HepG2 (cell line): ENCODE data around the gene RTCA. TPM values are rescaled to one million over a fixed set of nuclear protein-coding genes. Genes with fewer than 3 reads are reported as not detected.

ENCODE experiments used
- ATAC-seq: fragments of 200-7000 bp; cut with Tn5 transposase; 3 replicates; pipeline ENCODE4 v1.9.1; 2020; ENCODE audit warnings: mild to moderate bottlenecking, moderate library complexity
- BruUV-seq: library from RNA; stranded (reverse); fragments of 400-500 nt; replicated peaks from 2 replicates; lab custom pipeline; 2021; lab: Mats Ljungman, UMichigan
- CTCF ChIA-PET: fragments of 300-600 bp; formaldehyde crosslinking; extraction: SDS; loops from one replicate; lab custom pipeline; 2021; ENCODE audit warnings: low total read pairs, inconsistent platforms, low intra/inter-chr PET ratio; lab: Yijun Ruan, JAX
- POLR2A ChIA-PET: fragments of 350-600 bp; sonication (Branson Sonifier 250); formaldehyde crosslinking; loops from one replicate; lab custom pipeline; 2020; ENCODE audit warnings: antibody characterized with exemption, inconsistent platforms; lab: Yijun Ruan, JAX
- DNase-seq: peaks from one replicate; pipeline ENCODE4 v3.0.0-alpha.2; 2015; ENCODE audit warnings: low spot score
- FAIRE-seq: peaks from 3 replicates; lab custom pipeline; 2011; peaks lifted over from hg19 to GRCh38; lab: Jason Lieb, UNC
- H2AFZ ChIP-seq: one replicate; pipeline ENCODE4 v1.6.1; 2011; ENCODE audit warnings: low read length, inconsistent platforms
- H3K27ac ChIP-seq: fragments of 300-600 bp; 3 replicates; pipeline ENCODE4 v1.8.0; 2011; ENCODE audit warnings: mixed run types, mild to moderate bottlenecking, mixed read lengths, low read length, inconsistent platforms; ENCODE audit not compliant: insufficient read depth; ENCODE audit errors: extremely low read length
- H3K27me3 ChIP-seq, 2 experiments: fragments of 200-600 bp in 1 of 2; 2 replicates in 1 of 2; 3 replicates in 1 of 2; pipeline versions ENCODE4 v1.6.0 to v1.8.0; 2011; ENCODE audit warnings: low read length in 2 of 2, mild to moderate bottlenecking in 2 of 2, moderate library complexity in 2 of 2, inconsistent platforms in 1 of 2; ENCODE audit not compliant: insufficient read depth in 2 of 2, control insufficient read depth in 1 of 2
- H3K36me3 ChIP-seq, 2 experiments: fragments of 200-600 bp in 1 of 2; replicated peaks in 1 of 2; 2 replicates in 1 of 2; 3 replicates in 1 of 2; pipeline versions ENCODE4 v1.5.1 to v1.8.0; 2011; ENCODE audit warnings: low read length in 2 of 2, inconsistent platforms in 1 of 2; ENCODE audit not compliant: insufficient read depth in 2 of 2, control insufficient read depth in 1 of 2
- H3K4me1 ChIP-seq: 2 replicates; pipeline ENCODE4 v1.5.1; 2012; ENCODE audit warnings: low read length, inconsistent platforms; ENCODE audit not compliant: insufficient read depth
- H3K4me2 ChIP-seq: 2 replicates; pipeline ENCODE4 v1.6.0; 2011; ENCODE audit warnings: low read depth, low read length, inconsistent platforms
- H3K4me3 ChIP-seq, 3 experiments: fragments of 200-600 bp in 1 of 3; sonication (generic), shearing (Covaris generic) in 1 of 3; replicated peaks in 1 of 3; 2 replicates each; pipeline ENCODE4 v1.5.1; 2011 to 2016; ENCODE audit warnings: low read length in 3 of 3, inconsistent platforms in 2 of 3, low read depth in 2 of 3, mild to moderate bottlenecking in 2 of 3, control low read depth in 1 of 3, mixed read lengths in 1 of 3; ENCODE audit not compliant: insufficient read depth in 1 of 3
- H3K79me2 ChIP-seq: one replicate; pipeline ENCODE4 v1.6.1; 2011; ENCODE audit warnings: low read length, inconsistent platforms; ENCODE audit not compliant: insufficient read depth
- H3K9ac ChIP-seq: 2 replicates; pipeline ENCODE4 v1.6.0; 2011; ENCODE audit warnings: mild to moderate bottlenecking, low read depth, low read length, inconsistent platforms; ENCODE audit not compliant: insufficient read depth
- H3K9me3 ChIP-seq: 2 replicates; pipeline ENCODE4 v1.5.1; 2012; ENCODE audit warnings: mild to moderate bottlenecking, low read length
- H4K20me1 ChIP-seq: 2 replicates; pipeline ENCODE4 v1.6.0; 2011; ENCODE audit warnings: inconsistent platforms, mild to moderate bottlenecking, low read length, moderate library complexity; ENCODE audit not compliant: insufficient read depth
- DMTF1 ChIP-seq: sonication (generic); formaldehyde crosslinking; IDR thresholded peaks from 2 replicates; pipeline ENCODE4 v1.4.0; 2020; ENCODE audit warnings: mild to moderate bottlenecking, missing genetic modification reagents
- DPF2 ChIP-seq: sonication (generic); formaldehyde crosslinking; IDR thresholded peaks from 2 replicates; pipeline ENCODE4 v1.4.0; 2020; ENCODE audit warnings: mild to moderate bottlenecking, low read depth, missing genetic modification reagents, borderline replicate concordance
- PBX3 ChIP-seq: sonication (generic); formaldehyde crosslinking; IDR thresholded peaks from 2 replicates; pipeline ENCODE4 v1.8.1; 2023; ENCODE audit warnings: missing genetic modification reagents, inconsistent platforms, borderline replicate concordance
- PITX1 ChIP-seq: sonication (generic); formaldehyde crosslinking; IDR thresholded peaks from 2 replicates; pipeline ENCODE4 v1.5.1; 2020; ENCODE audit warnings: mild to moderate bottlenecking, missing genetic modification reagents
- PPARG ChIP-seq: conservative IDR thresholded peaks from 2 replicates; pipeline ENCODE4 v1.6.1; 2016; ENCODE audit warnings: missing biosample characterization, missing genetic modification reagents
- PRPF4 ChIP-seq: fragments of 200-400 bp; formaldehyde crosslinking; IDR thresholded peaks from 2 replicates; pipeline ENCODE4 v1.6.1; 2016; ENCODE audit warnings: low read length, low read depth; ENCODE audit not compliant: poor library complexity, severe bottlenecking
- RBM22 ChIP-seq: fragments of 200-400 bp; formaldehyde crosslinking; optimal IDR thresholded peaks from 2 replicates; pipeline ENCODE3; 2017; ENCODE audit warnings: mild to moderate bottlenecking, low read length, moderate library complexity
- TFDP1 ChIP-seq: IDR thresholded peaks from 2 replicates; pipeline ENCODE4 v1.6.1; 2016; ENCODE audit warnings: missing compliant biosample characterization, missing genetic modification reagents, borderline replicate concordance
- TFDP2 ChIP-seq: sonication (generic); formaldehyde crosslinking; IDR thresholded peaks from 2 replicates; pipeline ENCODE4 v1.4.0; 2020; ENCODE audit warnings: missing genetic modification reagents
- ZMAT3 ChIP-seq: sonication (generic); formaldehyde crosslinking; conservative IDR thresholded peaks from 2 replicates; pipeline ENCODE4 v1.7.0; 2021; ENCODE audit warnings: missing genetic modification reagents
- WGBS: methylation state at CpG from one replicate; pipeline ENCODE4 v1.1.6; 2017; ENCODE audit warnings: low lambda C conversion rate; 5-methylcytosine and 5-hydroxymethylcytosine counted together
- in situ Hi-C: cut with HindIII; loops from 2 replicates; pipeline ENCODE4 v1.10.0; 2017; ENCODE audit warnings: low pct_unique_long_range_greater_than_20kb; ENCODE audit not compliant: extremely low pct_ligation_motif_present
- intact Hi-C: fragments of 100-400 bp; cut with micrococcal nuclease; formaldehyde crosslinking; loops from one replicate; pipeline ENCODE4 v1.10.0; 2022; ENCODE audit not compliant: unreplicated experiment
- polyA plus RNA-seq, 8 experiments: library from polyadenylated mRNA; depleted of rRNA in 3 of 8; stranded (reverse) in 7 of 8; unstranded in 1 of 8; fragments of >200 nt; fragmentation: Illumina TruSeq in 4 of 8; extraction: Trizol in 4 of 8; gene quantifications; 2 replicates each; pipeline versions ENCODE4 v1.2.1 to v1.2.3, GENCODE V29; 2011 to 2016; ENCODE audit warnings: low read depth in 4 of 8, missing spikeins in 1 of 8, mixed read lengths in 1 of 8; ENCODE audit not compliant: insufficient read depth in 1 of 8
- total RNA-seq, 5 experiments: library from RNA; depleted of rRNA; stranded (reverse); fragments of >200 nt; fragmentation: Illumina TruSeq; extraction: Trizol; gene quantifications; 2 replicates each; pipeline ENCODE4 v1.2.3, GENCODE V29; 2016; ENCODE audit warnings: low read depth in 1 of 5

The RTCA gene
- total and polyA plus RNA-seq, 2 of the 13 experiments (the other 11 are each of a cell fraction or from before 2014, with no cell fraction given), result 22.7 to 31.0 TPM

GRCh38 chr1:100296140-100296539, 30.1 kb downstream of the RTCA start:
- no TSS peak for BruUV-seq

More at GRCh38 chr1:100296140-100296539, 30.1 kb downstream of the RTCA start:
- Histone ChIP-seq H3K79me2 (no peaks in the 10 kb centered on the region), H2AFZ (no peak overlapping the region), H3K27ac (no peak overlapping the region), H3K9ac (no peak overlapping the region), H3K27me3 (no peaks in the 10 kb centered on the region), H3K4me3 (no peak overlapping the region), H3K4me1 (no peaks in the 10 kb centered on the region), H3K9me3 (no peaks in the 10 kb centered on the region), H3K36me3 (peaks cover 0 to 4% of the 10 kb centered on the region in 2 experiments; a peak in 1 of 5 replicates), H4K20me1 (no peaks in the 10 kb centered on the region), H3K4me2 (no peak overlapping the region)
- POLR2A ChIA-PET, result no interaction called here
- WGBS, result 95% methylated on average over 8 of the region's 8 CpGs
- intact Hi-C loops, result no loop called here
- DNase-seq (no peak), ATAC-seq (no peak), FAIRE-seq (no peak)
- CTCF ChIA-PET, result no interaction called here
- in situ Hi-C loops, result no loop called here
- no peak for TF ChIP-seq ZMAT3 (CRISPR knock-in tag)
- no peak for TF ChIP-seq RBM22
- no peak for TF ChIP-seq PRPF4
- TF ChIP-seq DPF2 (CRISPR knock-in tag), result no peak
- no peak for TF ChIP-seq PITX1
- TF ChIP-seq DMTF1, result no peak
- no peak for TF ChIP-seq PBX3 (CRISPR knock-in tag)
- no peak for TF ChIP-seq TFDP1 (CRISPR knock-in tag)
- no peak for TF ChIP-seq PPARG (CRISPR knock-in tag)
- TF ChIP-seq TFDP2 (CRISPR knock-in tag), result no peak
